DMS153 treated with DMSO at 0.1 percent for 48 hours (cell line): Measurements from ENCODE around the gene CALML3.
A peak's percentile ranks its signal among the peaks of the same experiment; 100 is the strongest.

Source experiments
- DNase-seq: peaks from one replicate; lab custom pipeline; 2025; ENCODE audit not compliant: unreplicated experiment; lab: John Stamatoyannopoulos, UW

Gene CALML3

GRCh38 chr10:5506246-5506645 is 18.5 kb upstream of the CALML3 start:
- no peak for DNase-seq

- no peak for DNase-seq
These were observed 17.8 kb upstream of the CALML3 start for GRCh38 chr10:5506751-5507648.

GRCh38 chr10:5507649-5508131 is 17.1 kb upstream of the CALML3 start:
- no peak for DNase-seq

GRCh38 chr10:5508161-5508604 is 16.6 kb upstream of the CALML3 start:
- no peak for DNase-seq

- no peak for DNase-seq
These were observed 16.0 kb upstream of the CALML3 start for GRCh38 chr10:5508786-5509185.

GRCh38 chr10:5509236-5509635 is 15.5 kb upstream of the CALML3 start:
- DNase-seq = no peak

GRCh38 chr10:5509691-5510090 is 15.1 kb upstream of the CALML3 start:
- no peak for DNase-seq

GRCh38 chr10:5510281-5511072 is 14.3 kb upstream of the CALML3 start:
- no peak for DNase-seq

- DNase-seq = no peak
These were observed 13.4 kb upstream of the CALML3 start for GRCh38 chr10:5511231-5511884.

GRCh38 chr10:5511885-5512280 is 12.9 kb upstream of the CALML3 start:
- DNase-seq = no peak

- no peak for DNase-seq
These were observed 12.4 kb upstream of the CALML3 start for GRCh38 chr10:5512331-5512730.

- DNase-seq = no peak
These were observed 11.7 kb upstream of the CALML3 start for GRCh38 chr10:5512881-5513612.

- DNase-seq = no peak
These were observed 10.4 kb upstream of the CALML3 start for GRCh38 chr10:5514226-5514850.

- DNase-seq = no peak
These were observed 8.6 kb upstream of the CALML3 start for GRCh38 chr10:5515948-5516761.

- no peak for DNase-seq
These were observed 7.2 kb upstream of the CALML3 start for GRCh38 chr10:5517546-5517945.

- DNase-seq = peak; percentile 36
These were observed 6.6 kb upstream of the CALML3 start for GRCh38 chr10:5518143-5518542.

- DNase-seq = no peak
These were observed 5.7 kb upstream of the CALML3 start for GRCh38 chr10:5519054-5519453.

GRCh38 chr10:5522913-5523560 is 1.7 kb upstream of the CALML3 start:
- DNase-seq = no peak
